Measurements from ENCODE around the gene MYRFL.

Gene MYRFL

DNA sequence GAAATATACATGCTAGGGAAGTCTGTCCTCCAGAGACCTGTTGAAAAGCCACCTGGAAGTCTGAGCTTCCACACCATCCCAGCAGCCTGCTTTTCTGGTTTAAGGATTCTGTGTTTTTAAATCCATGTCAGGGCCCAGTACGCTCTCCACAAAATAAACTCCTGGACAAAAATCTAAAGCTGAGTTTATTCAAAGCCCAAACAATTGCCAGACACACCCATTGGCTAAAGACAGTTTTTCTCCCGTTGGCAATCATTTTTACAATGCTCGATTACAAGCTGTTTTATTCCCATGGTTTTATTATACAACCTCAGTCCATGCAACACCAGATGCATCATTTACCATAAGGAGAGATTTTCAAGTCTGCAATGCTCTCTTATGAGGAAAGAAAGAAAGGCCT, 94.5 kb downstream of the MYRFL start:
- H3K36me3 Mint-ChIP-seq, result peaks cover 2% of the 10 kb centered on the region
- H3K4me1 Mint-ChIP-seq, result no peaks in the 10 kb centered on the region
- no peaks in the 10 kb centered on the region for H3K27me3 Mint-ChIP-seq
- H3K4me3 Mint-ChIP-seq, result no peak overlapping the region
- H3K9me3 Mint-ChIP-seq, result peaks cover 2% of the 10 kb centered on the region
- DNase-seq (ENCODE audit: low spot score in 2 of 2) (no peak), ATAC-seq (ENCODE audit: low read depth) (no peak)
- no peak overlapping the region for H3K27ac Mint-ChIP-seq

DNA sequence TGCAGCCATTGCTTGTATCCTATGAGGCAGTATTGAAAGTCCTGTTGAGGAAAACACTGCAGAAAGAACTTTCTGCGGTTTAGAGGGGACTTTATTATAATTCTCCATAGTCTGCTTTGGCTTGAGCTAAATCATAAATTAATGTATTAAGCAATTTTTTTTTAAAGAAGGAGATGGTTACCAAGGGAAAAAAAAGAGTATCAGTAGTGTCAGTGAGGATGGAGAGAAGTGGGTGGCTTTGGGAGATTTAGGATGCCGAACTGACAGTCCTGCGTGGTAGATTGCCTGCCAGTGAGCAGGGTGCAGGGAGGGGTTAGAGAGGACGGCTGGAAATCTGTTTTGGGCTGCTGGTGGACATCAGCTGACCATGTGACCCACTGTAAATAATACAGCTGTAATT, 96.8 kb downstream of the MYRFL start:
- H3K27ac Mint-ChIP-seq, result no peak overlapping the region
- H3K4me3 Mint-ChIP-seq, result no peak overlapping the region
- H3K27me3 Mint-ChIP-seq, result peaks cover 4% of the 10 kb centered on the region
- peaks cover 2% of the 10 kb centered on the region for H3K9me3 Mint-ChIP-seq
- DNase-seq (ENCODE audit: low spot score in 2 of 2) (no peak), ATAC-seq (ENCODE audit: low read depth) (no peak)
- H3K4me1 Mint-ChIP-seq, result peaks cover 10% of the 10 kb centered on the region
- peaks cover 2% of the 10 kb centered on the region for H3K36me3 Mint-ChIP-seq

DNA sequence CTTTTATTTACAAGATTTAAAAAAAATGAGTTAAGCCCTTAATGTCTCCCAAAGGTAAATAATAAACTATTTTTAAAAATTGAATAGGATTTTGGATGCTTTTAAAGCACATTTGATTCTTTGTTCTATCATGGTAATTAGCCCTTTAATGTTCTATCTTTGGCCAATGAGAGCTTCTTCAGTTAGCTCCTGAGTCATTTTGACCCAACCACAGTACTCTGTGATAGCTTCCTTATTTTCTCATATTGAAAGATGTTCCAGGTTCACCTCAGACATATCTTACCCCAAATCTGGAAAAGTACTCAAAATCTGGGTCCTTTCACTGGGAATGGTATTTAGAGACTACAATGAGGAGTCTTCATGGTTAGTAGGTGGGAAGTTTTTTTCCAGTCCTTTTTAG, 98.0 kb downstream of the MYRFL start:
- ATAC-seq (ENCODE audit: low read depth) (no peak), DNase-seq (ENCODE audit: low spot score in 2 of 2) (no peak)
- H3K27me3 Mint-ChIP-seq, result peaks cover 4% of the 10 kb centered on the region
- peaks cover 2% of the 10 kb centered on the region for H3K9me3 Mint-ChIP-seq
- H3K27ac Mint-ChIP-seq, result no peak overlapping the region
- peaks cover 15% of the 10 kb centered on the region for H3K4me1 Mint-ChIP-seq
- H3K36me3 Mint-ChIP-seq, result peaks cover 2% of the 10 kb centered on the region
- H3K4me3 Mint-ChIP-seq, result no peak overlapping the region

DNA sequence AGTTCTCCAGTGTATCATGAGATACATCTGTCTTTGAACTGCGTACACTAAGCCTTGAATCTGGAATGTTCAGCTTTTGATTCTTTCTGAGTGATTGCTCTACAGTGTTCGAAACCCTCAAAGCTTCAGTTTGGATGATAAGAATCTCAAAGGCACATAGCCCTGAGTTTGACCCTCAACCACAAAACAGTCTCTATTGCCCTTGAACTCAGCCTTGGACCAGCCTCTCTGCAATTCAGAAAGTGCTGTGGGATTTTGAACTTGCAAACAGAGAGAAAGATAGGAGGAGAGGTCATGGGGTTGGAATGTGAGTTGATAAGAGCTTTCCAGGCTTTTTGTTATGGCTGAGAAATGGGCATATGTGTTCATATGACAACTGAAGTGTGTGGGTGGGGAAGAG, 100.3 kb downstream of the MYRFL start:
- H3K27ac Mint-ChIP-seq, result no peak overlapping the region
- H3K27me3 Mint-ChIP-seq, result peaks cover 4% of the 10 kb centered on the region
- no peaks in the 10 kb centered on the region for H3K9me3 Mint-ChIP-seq
- no peak overlapping the region for H3K4me3 Mint-ChIP-seq
- peaks cover 15% of the 10 kb centered on the region for H3K4me1 Mint-ChIP-seq
- DNase-seq (ENCODE audit: low spot score in 2 of 2), result no peak
- H3K36me3 Mint-ChIP-seq, result no peaks in the 10 kb centered on the region
- ATAC-seq (ENCODE audit: low read depth), result no peak

- no peak for DNase-seq (ENCODE audit: low spot score in 2 of 2)
- peaks cover 4% of the 10 kb centered on the region for H3K27me3 Mint-ChIP-seq
- ATAC-seq (ENCODE audit: low read depth), result peak; percentile 37
- H3K27ac Mint-ChIP-seq, result no peak overlapping the region
- peaks cover 15% of the 10 kb centered on the region for H3K4me1 Mint-ChIP-seq
- H3K9me3 Mint-ChIP-seq, result no peaks in the 10 kb centered on the region
- H3K4me3 Mint-ChIP-seq, result no peak overlapping the region
- no peaks in the 10 kb centered on the region for H3K36me3 Mint-ChIP-seq
Measured at GRCh38 chr12:69927164-69927563, 102.1 kb downstream of the MYRFL start.

- no peak for DNase-seq (ENCODE audit: low spot score in 2 of 2)
- Mint-ChIP-seq H3K9me3 (no peaks in the 10 kb centered on the region), H3K4me1 (peaks cover 15% of the 10 kb centered on the region), H3K27me3 (peaks cover 4% of the 10 kb centered on the region), H3K36me3 (no peaks in the 10 kb centered on the region), H3K4me3 (no peak overlapping the region), H3K27ac (no peak overlapping the region)
- ATAC-seq (ENCODE audit: low read depth), result no peak
Measured at GRCh38 chr12:69929125-69929524, 104.1 kb downstream of the MYRFL start.

DNA sequence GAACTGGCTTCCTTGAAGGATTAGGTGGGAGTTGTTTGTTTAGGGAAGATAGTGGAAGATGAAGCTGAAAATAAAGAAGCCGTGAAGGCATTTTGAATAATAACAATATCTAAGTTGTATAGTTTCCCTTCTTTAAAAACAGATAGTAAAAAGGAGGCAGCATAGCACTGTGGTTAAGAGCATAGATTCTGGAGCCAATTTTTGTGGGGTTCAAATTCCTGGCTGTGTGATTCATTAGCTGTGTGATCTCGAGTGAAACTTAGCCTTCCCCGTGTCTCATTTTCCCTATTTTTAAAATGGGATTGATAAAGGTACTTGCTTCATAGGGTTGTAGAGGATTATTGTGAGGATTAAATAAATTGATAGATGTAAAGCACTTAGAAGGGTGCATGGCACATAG, 104.5 kb downstream of the MYRFL start:
- H3K27ac Mint-ChIP-seq, result no peak overlapping the region
- no peak for DNase-seq (ENCODE audit: low spot score in 2 of 2)
- no peaks in the 10 kb centered on the region for H3K36me3 Mint-ChIP-seq
- no peak for ATAC-seq (ENCODE audit: low read depth)
- no peak overlapping the region for H3K4me3 Mint-ChIP-seq
- H3K9me3 Mint-ChIP-seq, result no peaks in the 10 kb centered on the region
- peaks cover 15% of the 10 kb centered on the region for H3K4me1 Mint-ChIP-seq
- peaks cover 4% of the 10 kb centered on the region for H3K27me3 Mint-ChIP-seq

- Mint-ChIP-seq H3K4me1 (peaks cover 6% of the 10 kb centered on the region), H3K36me3 (no peaks in the 10 kb centered on the region), H3K27ac (no peak overlapping the region), H3K4me3 (no peak overlapping the region), H3K27me3 (peaks cover 1% of the 10 kb centered on the region), H3K9me3 (no peaks in the 10 kb centered on the region)
- ATAC-seq (ENCODE audit: low read depth), result no peak
- no peak for DNase-seq (ENCODE audit: low spot score in 2 of 2)
Measured at GRCh38 chr12:69931569-69931968, 106.5 kb downstream of the MYRFL start.

DNA sequence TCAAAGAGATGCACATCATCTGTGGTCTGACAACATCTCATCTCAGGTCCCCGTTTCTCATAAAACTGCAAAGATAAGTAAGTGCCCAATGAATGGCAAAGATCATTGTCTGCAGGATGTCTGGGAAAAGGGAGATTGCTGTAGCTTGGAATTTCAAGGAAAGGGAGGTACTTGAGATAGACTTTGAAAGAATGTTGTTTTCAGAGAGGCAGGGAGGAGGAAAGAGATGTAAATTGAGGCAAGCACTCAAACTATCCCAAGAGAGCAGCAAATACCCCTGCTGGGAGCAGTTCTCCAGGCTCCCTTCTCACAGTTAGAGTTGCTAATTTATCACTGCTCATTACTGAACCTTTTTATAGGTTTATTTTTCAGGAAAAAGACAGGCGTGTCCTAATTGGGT, 107.1 kb downstream of the MYRFL start:
- H3K4me3 Mint-ChIP-seq, result no peak overlapping the region

GRCh38 chr12:69932676-69933552, 107.9 kb downstream of the MYRFL start:
- ATAC-seq (ENCODE audit: low read depth) (no peak), DNase-seq (ENCODE audit: low spot score in 2 of 2) (no peak)
- H3K9me3 Mint-ChIP-seq, result peaks cover 1% of the 10 kb centered on the region
- H3K4me1 Mint-ChIP-seq, result no peaks in the 10 kb centered on the region
- H3K4me3 Mint-ChIP-seq, result no peak overlapping the region
- H3K27ac Mint-ChIP-seq, result no peak overlapping the region
- H3K27me3 Mint-ChIP-seq, result peaks cover 4% of the 10 kb centered on the region
- no peaks in the 10 kb centered on the region for H3K36me3 Mint-ChIP-seq

More for the DNA sequence above, 107.1 kb downstream of the MYRFL start:
- Mint-ChIP-seq H3K4me1 (peaks cover 4% of the 10 kb centered on the region), H3K27me3 (peaks cover 1% of the 10 kb centered on the region), H3K36me3 (no peaks in the 10 kb centered on the region), H3K9me3 (no peaks in the 10 kb centered on the region), H3K27ac (no peak overlapping the region)
- DNase-seq (ENCODE audit: low spot score in 2 of 2) (no peak), ATAC-seq (ENCODE audit: low read depth) (no peak)

- no peak overlapping the region for H3K27ac Mint-ChIP-seq
- peaks cover 1% of the 10 kb centered on the region for H3K9me3 Mint-ChIP-seq
- peaks cover 4% of the 10 kb centered on the region for H3K27me3 Mint-ChIP-seq
- no peaks in the 10 kb centered on the region for H3K36me3 Mint-ChIP-seq
- no peak overlapping the region for H3K4me3 Mint-ChIP-seq
- no peaks in the 10 kb centered on the region for H3K4me1 Mint-ChIP-seq
- ATAC-seq (ENCODE audit: low read depth) (no peak), DNase-seq (ENCODE audit: low spot score in 2 of 2) (no peak)
Measured at GRCh38 chr12:69934011-69934410, 109.0 kb downstream of the MYRFL start.

- DNase-seq (ENCODE audit: low spot score in 2 of 2) (no peak), ATAC-seq (ENCODE audit: low read depth) (no peak)
- H3K27ac Mint-ChIP-seq, result no peak overlapping the region
- H3K27me3 Mint-ChIP-seq, result peaks cover 4% of the 10 kb centered on the region
- no peaks in the 10 kb centered on the region for H3K4me1 Mint-ChIP-seq
- H3K9me3 Mint-ChIP-seq, result peaks cover 3% of the 10 kb centered on the region
- H3K4me3 Mint-ChIP-seq, result no peak overlapping the region
- H3K36me3 Mint-ChIP-seq, result no peaks in the 10 kb centered on the region
Measured at GRCh38 chr12:69935651-69936100, 110.6 kb downstream of the MYRFL start.

DNA sequence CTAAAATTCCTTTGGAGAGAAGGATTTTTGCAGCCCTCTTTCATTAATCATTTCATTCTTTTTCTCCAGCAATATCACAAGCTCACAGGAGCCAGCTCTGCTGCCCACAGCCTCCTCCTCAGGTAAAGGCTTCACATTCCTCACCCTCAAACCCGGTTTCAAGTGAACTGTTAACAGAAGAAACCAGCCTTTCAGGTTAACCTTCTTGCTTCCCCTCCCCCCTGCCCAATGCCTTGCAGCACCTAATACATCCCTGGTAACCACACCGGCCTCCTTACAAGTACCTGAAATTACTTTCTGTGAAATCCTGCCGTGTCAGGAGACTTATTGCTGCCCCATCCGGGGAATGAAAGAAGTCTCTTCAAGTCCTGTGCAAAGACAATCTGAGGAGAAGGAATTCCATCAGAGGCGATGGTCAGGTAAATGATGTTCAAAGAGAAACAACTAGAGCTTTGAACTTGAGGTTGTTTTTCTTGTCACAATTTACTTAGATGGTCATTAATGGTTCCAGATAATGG, 111.2 kb downstream of the MYRFL start:
- ATAC-seq (ENCODE audit: low read depth), result no peak
- H3K27ac Mint-ChIP-seq, result no peak overlapping the region
- no peak overlapping the region for H3K4me3 Mint-ChIP-seq
- no peak for DNase-seq (ENCODE audit: low spot score in 2 of 2)
- no peaks in the 10 kb centered on the region for H3K4me1 Mint-ChIP-seq
- peaks cover 3% of the 10 kb centered on the region for H3K9me3 Mint-ChIP-seq
- H3K36me3 Mint-ChIP-seq, result no peaks in the 10 kb centered on the region
- peaks cover 4% of the 10 kb centered on the region for H3K27me3 Mint-ChIP-seq

- no peaks in the 10 kb centered on the region for H3K36me3 Mint-ChIP-seq
- DNase-seq (ENCODE audit: low spot score in 2 of 2), result no peak
- H3K4me1 Mint-ChIP-seq, result no peaks in the 10 kb centered on the region
- H3K27ac Mint-ChIP-seq, result no peak overlapping the region
- H3K4me3 Mint-ChIP-seq, result no peak overlapping the region
- H3K9me3 Mint-ChIP-seq, result peaks cover 3% of the 10 kb centered on the region
- ATAC-seq (ENCODE audit: low read depth), result no peak
- H3K27me3 Mint-ChIP-seq, result peaks cover 4% of the 10 kb centered on the region
Measured at GRCh38 chr12:69936766-69937165, 111.7 kb downstream of the MYRFL start.

- Mint-ChIP-seq H3K4me3 (no peak overlapping the region), H3K4me1 (no peaks in the 10 kb centered on the region), H3K27ac (no peak overlapping the region), H3K9me3 (no peaks in the 10 kb centered on the region), H3K27me3 (no peaks in the 10 kb centered on the region), H3K36me3 (no peaks in the 10 kb centered on the region)
- DNase-seq (ENCODE audit: low spot score in 2 of 2) (no peak), ATAC-seq (ENCODE audit: low read depth) (no peak)
Measured at GRCh38 chr12:69947123-69947522, 122.1 kb downstream of the MYRFL start.

All from memory B cell (primary cell).